Left ventricle myocardium superior (tissue), 1 donor: Measurements from ENCODE around the gene LIMS3. TPM values are rescaled to one million over a fixed set of nuclear protein-coding genes. Genes with fewer than 3 reads are reported as not detected.

Experiments
- total RNA-seq: library from RNA; stranded (reverse); fragmentation: NEBNext Ultra II Directional; extraction: Animal tissue kit (Norgen Biotek cat#: 25700); gene quantifications from one replicate; pipeline ENCODE4 v1.2.1, GENCODE V29; 2021
- donor health status: DM: no; HTN: yes; CAD: no; lungs with severe emphysema.

The LIMS3 gene
- total RNA-seq, 1 donor from 2014 or later = 2.6 TPM

Other genes starting within 250 kb of the LIMS3 start
- gene RGPD5, start 104.4 kb upstream of the LIMS3 start, total RNA-seq = 21.0 TPM
- 12.0 TPM for gene MALL, start 217.1 kb downstream of the LIMS3 start, total RNA-seq